Superior temporal gyrus (tissue), 1 donor: ENCODE results near the gene WLS.
A peak's percentile ranks its signal among the peaks of the same experiment; 100 is the strongest.

Experiments
- DNase-seq: peaks from one replicate; pipeline ENCODE4 v3.0.0-alpha.2; 2016; ENCODE audit errors: extremely low spot score

Gene WLS

DNA sequence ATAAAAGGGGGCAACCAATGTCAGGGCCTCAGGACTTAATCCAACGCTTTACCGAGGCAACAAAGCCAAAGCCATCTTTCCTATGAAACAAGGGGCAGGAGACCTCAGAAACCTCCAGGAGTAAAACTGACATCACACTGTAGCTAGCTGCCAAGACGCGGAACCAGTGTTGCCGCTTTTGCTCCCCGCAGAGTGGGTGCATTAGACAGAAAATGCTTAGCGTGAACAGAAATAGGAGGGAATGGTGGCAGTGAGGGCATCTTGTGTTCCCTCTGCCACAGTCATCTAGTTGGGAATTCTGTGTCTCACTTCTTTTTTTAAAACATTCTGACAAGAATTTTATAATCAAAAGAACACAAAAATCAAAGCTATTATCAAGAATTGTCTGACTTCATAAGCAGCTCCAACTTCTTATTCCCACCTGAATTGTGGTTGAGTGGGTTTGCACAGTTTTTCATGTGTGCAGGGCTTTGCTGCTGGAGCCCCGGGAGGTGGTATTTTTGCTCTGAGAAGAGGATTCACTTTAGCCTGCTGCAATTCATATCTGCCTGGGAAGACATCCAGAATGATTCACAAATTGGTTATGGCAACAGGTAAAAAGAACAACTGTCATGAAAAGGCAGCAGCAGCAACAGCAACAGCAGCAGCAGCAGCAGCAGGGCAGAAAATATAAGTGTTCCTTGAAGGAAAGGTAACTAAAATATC is 99.7 kb downstream of the WLS start:
- DNase-seq: no peak

GRCh38 chr1:68131261-68131660 is 101.1 kb downstream of the WLS start:
- no peak for DNase-seq

- no peak for DNase-seq
Observed at GRCh38 chr1:68129536-68130250, 102.6 kb downstream of the WLS start.

- no peak for DNase-seq
Observed at GRCh38 chr1:68128820-68129219, 103.5 kb downstream of the WLS start.

- DNase-seq: no peak
Observed at GRCh38 chr1:68128157-68128556, 104.2 kb downstream of the WLS start.

DNA sequence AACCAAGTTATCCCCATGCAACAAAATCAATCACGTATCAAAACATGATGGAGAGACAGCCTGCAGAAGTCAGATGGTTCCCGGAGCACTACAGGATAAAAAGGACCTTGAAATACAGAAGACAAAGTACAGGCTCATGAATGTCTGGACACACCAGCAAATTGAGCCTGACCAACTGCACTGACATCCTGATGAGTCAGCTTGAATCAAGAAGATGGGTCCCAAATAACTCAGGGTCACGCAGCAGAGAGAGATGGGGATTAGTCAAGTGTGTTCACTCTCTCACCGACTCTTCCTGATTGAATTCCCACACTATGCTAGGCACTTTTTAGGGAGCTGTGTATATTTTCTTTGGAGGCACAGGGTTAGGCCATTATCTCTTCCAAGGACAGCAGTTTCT is 110.8 kb downstream of the WLS start:
- no peak for DNase-seq

DNA sequence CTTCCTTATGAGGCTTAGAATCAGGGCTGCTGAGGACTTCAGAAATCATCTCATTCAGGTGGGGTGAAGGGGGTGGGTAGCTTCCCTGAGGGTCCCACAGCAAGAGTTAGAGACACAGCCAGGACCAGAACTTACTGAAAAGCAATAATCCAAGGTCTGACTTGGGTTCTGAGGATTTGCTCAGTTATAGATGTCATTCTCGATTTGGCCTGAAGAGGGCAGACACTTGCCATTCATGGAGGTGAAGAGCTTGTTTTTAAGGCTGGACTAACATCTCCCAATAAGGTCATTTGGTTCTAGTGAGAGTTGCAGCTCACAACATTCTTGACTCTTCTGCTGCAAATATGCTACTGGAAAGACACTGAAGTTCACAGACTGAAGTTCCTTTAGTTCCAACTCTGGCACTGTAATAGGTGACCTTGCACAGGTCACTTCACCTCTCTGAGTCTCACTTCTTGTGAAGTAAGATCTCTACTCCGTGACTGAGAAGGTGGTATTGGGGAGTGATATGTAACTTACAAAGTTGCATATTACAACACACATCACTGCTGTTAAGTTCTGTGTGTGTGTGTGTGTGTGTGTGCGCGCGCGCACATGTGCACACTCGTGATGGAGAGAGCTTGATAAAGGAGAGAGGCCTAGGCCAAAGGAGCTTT is 112.1 kb downstream of the WLS start:
- peak; percentile 95 for DNase-seq

DNA sequence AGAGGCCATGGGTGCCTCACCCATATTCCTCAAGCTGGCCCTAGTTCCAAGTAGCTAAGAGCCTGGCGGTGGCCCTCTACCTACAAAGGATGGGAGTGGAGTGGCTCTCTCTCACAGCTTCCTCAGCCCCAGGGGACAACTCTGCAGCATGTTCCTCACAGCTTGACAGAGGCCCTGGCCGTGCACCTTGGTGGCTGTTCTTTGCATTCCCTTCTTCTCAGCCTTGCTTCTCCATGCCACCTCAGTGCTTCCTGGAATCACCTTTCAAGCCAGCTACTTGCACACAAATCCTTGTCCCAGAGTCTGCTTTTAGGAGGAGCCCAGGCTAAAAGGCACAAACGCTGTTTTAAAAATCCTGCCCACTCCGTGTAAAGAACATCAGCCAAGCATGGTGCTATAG is 112.9 kb downstream of the WLS start:
- no peak for DNase-seq

DNA sequence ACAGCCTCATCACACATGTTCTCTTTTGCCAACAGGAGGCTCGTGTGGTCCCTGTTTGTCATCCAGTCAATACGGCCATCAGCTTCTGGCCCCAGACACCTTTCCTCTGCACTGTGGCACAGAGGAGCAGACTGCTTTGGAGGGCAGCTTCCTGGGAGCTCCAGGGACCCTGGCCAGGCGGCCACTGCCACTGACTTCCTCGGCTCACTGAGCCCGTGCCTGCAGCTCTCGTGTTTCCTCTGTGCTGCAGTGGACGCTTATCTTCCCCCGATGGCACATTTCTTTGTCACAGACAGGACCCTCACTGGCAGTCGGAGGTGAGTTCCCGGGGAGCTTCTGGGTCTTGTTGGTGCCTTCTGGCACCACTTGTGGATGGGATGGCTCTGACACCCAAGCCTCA is 114.9 kb downstream of the WLS start:
- DNase-seq: no peak

GRCh38 chr1:68116643-68117235 is 115.6 kb downstream of the WLS start:
- peak; percentile 87 for DNase-seq

DNA sequence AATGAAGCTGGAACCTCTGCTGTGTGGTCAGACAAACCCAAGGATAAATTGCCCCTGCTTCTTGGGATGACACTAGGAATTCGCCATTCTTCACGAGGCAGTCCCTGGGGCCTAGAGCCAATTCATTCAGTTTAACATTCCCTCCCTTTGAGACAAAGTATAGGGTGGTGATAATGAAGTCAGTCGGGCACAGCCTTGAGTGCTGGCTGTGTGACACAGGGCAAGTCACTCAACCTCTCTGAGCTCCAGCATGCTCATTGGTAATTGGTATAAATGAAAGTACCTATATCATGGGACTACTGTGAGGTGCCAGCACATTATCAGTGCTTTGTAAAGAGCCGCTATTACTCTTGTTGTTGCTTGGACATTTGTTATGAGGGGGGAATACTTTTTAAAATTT is 117.0 kb downstream of the WLS start:
- no peak for DNase-seq

- no peak for DNase-seq
Observed at GRCh38 chr1:68113966-68114365, 118.4 kb downstream of the WLS start.

GRCh38 chr1:68112835-68113243 is 119.5 kb downstream of the WLS start:
- peak; percentile 64 for DNase-seq

- DNase-seq: peak; percentile 90
Observed at GRCh38 chr1:68111519-68112436, 120.5 kb downstream of the WLS start.

DNA sequence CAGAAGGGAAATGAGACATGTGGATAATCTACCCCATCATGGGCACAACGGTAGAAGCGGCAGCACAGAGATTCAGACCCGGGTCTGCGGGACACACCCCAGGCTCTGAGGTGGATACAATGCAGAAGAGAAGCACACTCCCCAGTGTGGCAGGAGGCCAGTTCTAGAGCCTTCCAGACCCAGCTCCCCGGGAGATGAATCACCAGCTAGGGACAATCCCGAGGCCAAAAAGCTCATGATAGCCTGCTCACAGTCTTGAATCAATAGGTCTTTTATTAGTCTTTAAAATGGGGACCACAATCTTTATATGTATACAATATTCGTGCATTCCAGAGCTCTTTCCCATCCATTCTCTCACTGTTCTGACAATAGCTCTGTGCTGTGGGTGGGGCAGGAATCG is 124.6 kb downstream of the WLS start:
- DNase-seq: no peak

- peak; percentile 71 for DNase-seq
Observed at GRCh38 chr1:68103884-68104554, 128.3 kb downstream of the WLS start.

DNA sequence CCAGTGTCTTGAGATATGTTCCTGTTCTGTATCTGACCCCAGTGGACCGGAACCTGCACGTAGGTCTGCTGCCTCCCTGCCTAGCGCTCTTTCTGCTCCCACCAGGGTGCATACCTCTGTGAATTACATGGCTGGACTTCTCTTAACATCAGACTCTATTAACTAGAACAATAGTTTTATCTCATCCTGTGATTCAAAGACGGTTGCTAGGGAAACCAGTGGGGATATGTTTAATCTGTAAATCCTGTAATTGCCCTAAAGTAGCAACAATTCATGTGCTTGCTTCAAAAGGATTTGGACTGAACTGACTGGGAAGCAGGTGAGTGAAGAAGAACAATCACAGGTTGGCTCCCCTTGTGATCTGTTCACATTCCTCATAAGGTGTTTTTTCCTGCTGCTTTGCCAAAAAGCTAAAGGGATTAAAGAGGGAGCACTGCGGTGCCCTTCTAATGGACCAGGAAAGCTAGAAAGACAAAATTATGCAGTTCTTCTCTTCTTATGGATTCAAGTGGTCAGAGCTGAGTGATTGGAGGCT is 129.2 kb downstream of the WLS start:
- no peak for DNase-seq

GRCh38 chr1:68101829-68102228 is 130.5 kb downstream of the WLS start:
- no peak for DNase-seq

DNA sequence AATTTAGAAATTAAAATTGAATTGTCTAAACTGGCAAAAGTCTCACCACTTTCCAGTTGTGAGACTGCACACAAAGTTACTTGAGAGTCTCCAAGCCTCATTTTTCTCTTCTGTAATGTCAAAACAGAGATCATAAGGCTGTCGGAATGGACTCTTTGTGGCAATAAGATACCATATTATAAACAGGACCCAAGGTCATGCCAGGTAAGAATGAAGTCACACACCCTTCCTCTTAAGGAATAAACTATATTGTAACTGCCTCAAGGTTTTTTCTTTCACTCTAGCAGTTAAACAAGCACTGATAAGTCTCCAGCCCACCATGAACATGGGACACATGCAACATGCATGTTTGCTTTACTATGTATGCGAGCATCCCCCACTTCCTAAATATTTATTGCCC is 131.8 kb downstream of the WLS start:
- DNase-seq: no peak

DNA sequence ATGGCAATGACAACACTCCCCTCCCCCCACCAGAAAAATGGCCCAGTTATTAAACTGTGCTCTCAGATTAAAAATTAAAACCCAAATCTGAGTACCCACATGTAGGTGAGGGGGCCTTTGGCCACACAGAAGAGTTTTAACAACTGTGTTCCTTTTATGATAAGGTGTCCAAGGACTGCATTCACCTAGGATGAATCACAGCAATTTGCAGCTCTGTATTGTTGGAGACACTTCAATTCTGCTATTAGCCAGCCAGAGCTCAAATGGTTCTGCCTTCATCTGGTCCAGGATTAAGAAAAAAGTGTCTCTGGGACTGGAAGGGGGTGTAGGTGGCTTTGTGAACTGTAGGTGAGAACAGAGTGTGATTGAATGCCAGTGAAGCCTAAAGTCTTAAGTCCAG is 138.6 kb downstream of the WLS start:
- no peak for DNase-seq

DNA sequence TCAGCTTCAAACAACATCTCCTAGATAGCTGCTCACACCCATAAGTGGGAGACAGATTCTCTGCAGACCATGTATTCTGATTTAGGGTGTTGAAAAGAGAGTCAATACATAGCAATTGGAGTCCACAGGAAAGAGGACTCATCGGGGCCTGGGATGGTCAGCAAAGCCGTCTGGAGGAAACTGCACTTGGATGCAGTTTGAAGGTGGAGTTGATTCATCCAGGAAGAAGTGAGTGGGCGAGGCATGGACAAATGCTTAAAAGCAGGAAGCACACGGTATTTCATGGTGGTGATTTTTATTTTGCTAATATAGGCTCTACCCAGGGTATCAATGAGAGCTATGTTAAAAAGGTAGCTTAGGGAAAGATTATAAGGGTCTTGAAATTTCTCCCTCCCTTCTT is 145.1 kb downstream of the WLS start:
- DNase-seq: no peak
